ENCODE data around the gene PCDHB1.

DNA sequence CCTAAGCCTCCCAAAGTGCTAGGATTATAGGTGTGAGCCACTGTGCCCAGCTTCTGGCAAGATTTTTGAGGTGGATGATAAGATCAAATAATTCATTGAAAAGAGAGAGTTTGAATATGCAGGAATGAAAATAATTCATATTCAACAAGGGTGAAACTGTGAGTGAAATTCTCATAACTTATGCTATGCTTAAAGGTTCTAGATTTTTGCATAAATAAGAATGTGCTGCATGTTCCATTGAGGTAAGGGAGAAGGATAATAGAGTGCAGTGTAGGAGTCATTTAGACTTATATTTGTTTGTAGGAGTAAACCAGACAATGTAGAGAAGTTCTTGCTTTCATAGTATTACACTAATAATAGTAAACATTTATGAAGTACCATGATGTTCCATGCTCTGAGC is 31.1 kb downstream of the PCDHB1 start:
- TF ChIP-seq, protein P1, sequence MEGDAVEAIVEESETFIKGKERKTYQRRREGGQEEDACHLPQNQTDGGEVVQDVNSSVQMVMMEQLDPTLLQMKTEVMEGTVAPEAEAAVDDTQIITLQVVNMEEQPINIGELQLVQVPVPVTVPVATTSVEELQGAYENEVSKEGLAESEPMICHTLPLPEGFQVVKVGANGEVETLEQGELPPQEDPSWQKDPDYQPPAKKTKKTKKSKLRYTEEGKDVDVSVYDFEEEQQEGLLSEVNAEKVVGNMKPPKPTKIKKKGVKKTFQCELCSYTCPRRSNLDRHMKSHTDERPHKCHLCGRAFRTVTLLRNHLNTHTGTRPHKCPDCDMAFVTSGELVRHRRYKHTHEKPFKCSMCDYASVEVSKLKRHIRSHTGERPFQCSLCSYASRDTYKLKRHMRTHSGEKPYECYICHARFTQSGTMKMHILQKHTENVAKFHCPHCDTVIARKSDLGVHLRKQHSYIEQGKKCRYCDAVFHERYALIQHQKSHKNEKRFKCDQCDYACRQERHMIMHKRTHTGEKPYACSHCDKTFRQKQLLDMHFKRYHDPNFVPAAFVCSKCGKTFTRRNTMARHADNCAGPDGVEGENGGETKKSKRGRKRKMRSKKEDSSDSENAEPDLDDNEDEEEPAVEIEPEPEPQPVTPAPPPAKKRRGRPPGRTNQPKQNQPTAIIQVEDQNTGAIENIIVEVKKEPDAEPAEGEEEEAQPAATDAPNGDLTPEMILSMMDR (conservative IDR thresholded peaks at IDR 0.05), result no peak
- TF ChIP-seq EZH2 (IDR thresholded peaks at IDR 0.05; ENCODE audit: low read depth), result no peak
